ENCODE results near the gene KTN1.

DNA sequence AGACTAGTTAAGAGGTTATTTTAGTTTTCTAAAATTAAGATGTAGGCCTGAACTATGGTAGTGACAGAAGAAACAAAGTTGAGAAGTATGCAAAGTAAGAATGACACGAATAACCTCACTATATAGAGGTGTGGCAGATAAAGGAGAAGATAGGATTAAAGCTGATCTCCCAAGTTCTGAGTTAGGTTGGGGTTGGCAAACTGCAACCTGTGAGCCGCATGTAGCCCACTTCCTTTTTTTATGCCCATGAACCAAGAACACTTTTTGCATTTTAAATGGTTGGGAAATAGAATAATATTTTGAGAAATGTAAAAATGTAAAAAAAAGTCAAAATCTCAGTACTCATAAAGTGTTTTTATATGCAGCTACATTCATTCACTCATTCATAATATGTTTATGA lies 34.3 kb downstream of the KTN1 start:
- TF ChIP-seq, protein P1, sequence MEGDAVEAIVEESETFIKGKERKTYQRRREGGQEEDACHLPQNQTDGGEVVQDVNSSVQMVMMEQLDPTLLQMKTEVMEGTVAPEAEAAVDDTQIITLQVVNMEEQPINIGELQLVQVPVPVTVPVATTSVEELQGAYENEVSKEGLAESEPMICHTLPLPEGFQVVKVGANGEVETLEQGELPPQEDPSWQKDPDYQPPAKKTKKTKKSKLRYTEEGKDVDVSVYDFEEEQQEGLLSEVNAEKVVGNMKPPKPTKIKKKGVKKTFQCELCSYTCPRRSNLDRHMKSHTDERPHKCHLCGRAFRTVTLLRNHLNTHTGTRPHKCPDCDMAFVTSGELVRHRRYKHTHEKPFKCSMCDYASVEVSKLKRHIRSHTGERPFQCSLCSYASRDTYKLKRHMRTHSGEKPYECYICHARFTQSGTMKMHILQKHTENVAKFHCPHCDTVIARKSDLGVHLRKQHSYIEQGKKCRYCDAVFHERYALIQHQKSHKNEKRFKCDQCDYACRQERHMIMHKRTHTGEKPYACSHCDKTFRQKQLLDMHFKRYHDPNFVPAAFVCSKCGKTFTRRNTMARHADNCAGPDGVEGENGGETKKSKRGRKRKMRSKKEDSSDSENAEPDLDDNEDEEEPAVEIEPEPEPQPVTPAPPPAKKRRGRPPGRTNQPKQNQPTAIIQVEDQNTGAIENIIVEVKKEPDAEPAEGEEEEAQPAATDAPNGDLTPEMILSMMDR (IDR thresholded peaks at IDR 0.05), result no peak
- TF ChIP-seq POLR2A (IDR thresholded peaks at IDR 0.05), result no peak
